HG03025 (cell line): ENCODE measurements around the gene FBXW4.

Experiments
- ATAC-seq: cut with Tn5 transposase; IDR thresholded peaks from one replicate; pipeline ENCODE4 v1.9.1; 2021; ENCODE audit warnings: mild to moderate bottlenecking, moderate library complexity; ENCODE audit not compliant: unreplicated experiment, low FRiP score

FBXW4 gene

DNA sequence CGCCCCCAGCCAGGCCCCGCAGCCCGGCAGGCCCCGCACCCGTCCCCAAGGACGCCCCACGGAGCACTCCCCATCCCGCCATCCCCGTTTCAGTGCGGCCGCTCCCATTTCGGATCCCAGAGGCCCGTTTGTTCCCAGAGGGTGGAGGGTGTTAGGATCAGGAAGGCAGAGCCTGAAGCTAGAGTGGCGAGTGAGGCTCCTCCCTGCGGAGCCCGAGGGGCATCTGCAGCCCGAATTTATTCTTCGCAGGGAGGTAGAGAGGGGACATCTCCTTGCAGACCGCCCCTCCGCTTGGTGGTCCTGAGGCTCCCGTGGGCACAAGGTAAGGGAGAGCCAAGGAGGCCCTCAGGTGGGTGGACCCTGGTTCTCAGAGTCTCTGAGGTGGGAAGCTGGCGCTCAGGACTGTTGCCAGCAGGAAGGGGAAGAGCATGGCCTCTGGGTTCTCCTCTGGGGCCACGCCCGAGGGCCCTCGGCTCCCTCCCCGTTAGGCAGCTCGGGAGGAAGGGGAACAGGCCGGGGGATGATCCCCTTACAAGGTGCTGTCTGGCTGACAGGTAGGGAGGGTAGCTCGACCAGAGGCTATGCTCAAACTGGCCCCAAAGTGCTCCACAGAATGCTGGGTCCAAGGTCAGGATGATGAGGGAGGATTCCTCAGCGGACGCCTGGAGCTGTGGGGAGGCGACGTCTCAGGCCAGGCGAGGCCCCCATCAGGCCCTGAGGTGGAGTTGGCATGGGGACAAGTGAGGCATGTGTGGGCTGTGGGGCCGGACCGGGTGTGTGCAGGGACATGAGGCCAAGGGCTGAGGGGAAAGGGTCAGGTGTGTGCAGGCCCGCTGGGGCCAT, 124.3 kb downstream of the FBXW4 start:
- no peak for ATAC-seq

DNA sequence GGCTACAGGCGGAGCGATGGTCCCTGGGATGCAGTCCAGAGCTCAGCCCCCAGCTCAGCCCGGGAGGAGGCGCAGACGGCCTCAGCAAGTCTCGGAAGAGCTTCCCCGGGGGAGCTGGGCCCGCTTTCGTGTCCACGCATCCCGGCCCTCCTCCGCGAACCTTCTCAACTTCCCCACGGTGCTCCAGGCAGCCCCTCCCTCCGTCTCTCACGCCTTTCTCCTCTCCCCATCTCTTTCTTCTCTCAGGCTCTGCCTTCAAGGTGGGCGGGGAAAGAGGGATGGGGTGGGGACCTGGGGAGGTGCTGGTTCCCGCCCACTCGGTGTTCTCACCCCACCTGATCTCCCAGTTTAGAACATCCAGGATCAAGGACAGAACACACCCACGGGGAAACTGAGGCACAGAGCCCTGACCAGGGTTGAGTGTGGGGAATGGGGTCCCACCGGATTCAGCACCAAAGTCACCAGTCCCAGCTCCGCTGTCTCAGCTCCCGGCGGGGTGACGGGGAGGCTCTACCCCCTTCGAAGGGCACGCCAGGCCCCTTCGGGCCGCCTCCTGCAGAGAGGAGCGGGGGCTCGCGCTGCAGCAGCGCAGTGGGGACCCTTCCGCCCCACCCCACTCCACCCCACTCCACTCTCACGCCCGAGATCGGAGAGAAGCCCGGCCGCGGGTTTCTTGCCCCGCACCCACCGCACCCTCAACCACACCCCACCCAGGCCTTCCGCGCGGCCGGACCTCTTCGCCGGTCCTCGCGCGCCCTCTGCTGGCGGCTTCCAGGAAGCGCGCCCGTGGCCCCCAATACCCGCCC, 125.1 kb downstream of the FBXW4 start:
- ATAC-seq = peak; percentile 72

DNA sequence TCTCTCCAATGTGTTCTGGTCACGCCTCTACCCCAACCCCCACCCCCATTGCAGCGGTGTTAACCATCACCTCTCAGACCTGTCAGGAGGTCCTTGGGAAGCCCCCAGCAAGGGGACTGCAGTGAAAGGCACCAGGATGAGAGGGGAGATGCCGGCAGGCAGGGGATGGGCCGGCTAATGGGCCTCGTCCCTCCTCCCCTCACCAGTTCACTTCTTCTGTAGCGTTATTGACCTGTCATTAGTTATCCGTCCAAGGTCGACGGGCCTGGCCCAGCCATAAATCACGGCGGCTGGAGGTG, 125.7 kb downstream of the FBXW4 start:
- no peak for ATAC-seq

DNA sequence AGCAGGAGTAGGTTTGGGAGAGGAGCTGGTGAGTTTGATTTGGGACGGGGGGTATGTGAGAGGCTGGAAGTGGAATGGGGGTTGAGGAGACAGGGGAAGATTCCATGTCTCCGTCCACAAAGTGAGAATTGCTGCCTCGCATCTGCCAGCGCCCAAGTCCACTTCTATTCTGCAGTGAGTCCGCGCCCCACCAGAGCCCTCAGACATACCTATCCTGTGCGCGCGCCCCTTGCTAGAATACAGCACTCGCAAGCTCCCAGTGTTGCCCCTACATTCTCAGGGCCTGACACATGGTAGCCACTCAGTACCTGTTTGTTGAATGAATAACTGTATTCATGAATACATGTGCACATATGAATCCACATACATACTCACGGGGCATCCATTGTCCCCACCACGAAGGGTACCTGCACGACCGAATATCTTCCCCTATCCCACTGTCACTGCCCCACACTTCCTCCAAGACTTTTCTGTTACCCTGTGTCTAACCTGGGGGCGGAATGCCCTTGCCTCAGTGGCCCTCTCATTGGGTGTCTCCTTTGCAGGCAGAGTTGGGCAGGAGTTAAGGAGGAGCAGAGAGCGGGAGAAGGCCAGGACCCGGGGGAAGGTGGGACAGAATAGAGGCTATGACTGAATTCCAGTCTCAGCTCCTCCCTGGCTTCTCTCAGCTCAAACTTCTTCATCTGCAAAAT, 126.8 kb downstream of the FBXW4 start:
- no peak for ATAC-seq

DNA sequence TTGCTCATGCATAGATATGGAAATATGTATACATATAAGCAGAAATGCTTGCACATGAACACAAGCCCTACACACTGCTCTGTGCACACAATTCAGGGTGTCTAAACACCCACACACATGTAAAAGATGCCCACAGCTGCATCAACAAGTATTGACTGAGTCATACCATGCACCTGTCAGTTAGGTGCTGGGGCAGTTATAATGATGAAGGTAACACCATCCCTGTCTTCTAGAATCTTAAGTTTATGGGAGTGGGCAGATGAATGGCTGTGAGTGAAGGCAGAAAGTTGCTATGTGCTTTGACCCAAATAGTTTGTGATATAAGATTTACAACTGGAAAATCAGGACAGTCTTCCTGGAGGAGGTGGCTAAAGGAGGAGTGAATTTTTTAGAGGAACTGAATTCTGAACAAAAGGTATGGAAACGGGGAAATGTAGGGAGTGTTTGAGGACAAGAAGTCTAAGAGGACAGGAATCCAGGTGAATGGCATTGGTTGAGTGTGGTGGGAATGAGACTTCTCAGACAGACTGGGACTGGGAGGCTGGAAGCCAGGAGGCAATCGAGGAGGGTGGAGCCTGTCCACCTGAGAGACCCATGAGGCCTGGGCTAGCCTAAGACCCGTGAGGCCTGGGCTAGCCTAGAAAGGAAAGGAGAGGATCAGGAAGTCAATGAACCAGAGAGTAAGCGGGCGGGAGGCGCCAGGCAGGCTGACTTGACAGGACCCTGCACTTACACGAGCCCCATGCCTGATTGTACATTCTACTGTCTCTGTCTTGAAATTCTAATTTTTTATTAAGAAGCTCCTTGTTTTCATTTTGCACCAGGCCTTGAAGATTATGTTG, 127.6 kb downstream of the FBXW4 start:
- ATAC-seq = no peak

DNA sequence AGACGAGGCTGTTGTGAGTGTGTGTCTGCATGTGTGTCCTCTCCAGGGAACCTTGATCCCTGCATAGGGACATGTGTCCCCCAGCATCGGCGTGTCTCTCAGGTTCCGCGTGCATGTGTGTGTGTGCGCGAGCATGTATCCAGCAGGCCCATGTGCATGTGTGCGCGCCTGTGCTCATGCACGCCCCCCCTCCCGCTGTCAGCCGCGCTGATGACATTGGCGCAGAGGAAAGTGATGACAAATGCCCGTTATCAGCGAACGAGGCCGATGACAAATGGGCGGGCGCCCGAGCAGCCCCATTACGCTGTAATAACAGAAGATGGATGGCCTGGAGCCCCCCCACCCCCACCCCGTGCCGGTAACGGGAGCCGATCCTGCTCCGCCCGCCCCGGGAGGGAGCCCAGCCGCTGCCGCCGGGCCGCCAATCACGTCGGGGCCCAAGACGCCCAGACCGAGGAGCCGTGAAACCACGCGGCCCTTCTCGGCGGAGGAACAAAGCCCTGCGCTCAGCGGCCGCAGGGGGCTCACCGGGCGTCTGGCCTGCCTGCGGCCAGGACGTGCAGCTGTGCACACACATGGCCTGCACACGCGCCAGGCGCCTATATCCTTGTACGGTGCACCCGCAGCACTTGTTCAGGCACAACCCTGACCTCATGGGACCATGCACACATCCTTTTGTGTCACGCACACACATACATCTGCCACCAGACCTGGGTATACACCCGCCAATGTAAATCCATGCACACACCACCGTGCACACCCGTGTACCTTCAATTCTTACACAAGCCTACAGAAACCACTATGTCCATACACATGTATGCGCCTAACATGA, 128.4 kb downstream of the FBXW4 start:
- no peak for ATAC-seq

DNA sequence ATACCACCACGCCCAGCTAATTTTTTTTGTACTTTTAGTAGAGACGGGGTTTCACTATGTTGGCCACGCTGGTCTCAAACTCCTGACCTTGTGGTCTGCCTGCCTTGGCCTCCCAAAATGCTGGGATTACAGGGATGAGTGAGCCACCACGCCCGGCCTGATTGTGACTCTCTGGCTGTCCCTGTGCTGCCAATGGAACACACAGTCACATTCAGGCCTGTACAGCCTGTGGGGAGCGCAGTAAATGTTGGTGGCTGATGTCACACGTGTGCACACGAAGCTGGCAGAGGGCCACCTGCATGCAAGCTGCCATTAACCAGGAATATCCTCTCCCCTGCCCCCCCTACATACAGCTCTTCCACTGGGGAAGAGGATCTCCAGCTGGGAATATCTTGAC, 129.0 kb downstream of the FBXW4 start:
- ATAC-seq = no peak

DNA sequence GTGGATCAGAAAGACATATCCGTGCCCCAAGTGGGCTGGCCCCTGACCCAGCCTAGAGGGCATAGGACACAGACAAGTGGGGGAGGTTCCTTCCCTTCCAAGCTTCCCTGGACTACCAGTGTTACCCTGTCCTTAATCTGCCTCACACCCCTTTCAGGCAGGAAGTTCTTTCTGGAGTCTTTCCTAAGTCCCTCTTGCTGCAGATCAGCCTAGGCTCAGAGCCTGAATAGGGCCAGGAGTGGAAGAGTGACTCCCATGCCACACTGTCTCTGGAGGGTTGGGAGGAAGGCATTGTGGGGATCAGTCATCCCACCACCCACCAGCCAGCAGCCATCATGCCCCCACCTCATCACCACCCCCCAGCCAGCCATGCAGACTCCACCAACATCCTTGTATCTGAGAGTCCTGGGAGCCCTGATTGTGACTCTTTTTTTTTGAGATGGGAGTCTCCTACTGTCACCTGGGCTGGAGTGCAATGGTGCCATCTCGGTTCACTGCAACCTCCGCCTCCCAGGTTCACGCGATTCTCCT, 129.5 kb downstream of the FBXW4 start:
- no peak for ATAC-seq

DNA sequence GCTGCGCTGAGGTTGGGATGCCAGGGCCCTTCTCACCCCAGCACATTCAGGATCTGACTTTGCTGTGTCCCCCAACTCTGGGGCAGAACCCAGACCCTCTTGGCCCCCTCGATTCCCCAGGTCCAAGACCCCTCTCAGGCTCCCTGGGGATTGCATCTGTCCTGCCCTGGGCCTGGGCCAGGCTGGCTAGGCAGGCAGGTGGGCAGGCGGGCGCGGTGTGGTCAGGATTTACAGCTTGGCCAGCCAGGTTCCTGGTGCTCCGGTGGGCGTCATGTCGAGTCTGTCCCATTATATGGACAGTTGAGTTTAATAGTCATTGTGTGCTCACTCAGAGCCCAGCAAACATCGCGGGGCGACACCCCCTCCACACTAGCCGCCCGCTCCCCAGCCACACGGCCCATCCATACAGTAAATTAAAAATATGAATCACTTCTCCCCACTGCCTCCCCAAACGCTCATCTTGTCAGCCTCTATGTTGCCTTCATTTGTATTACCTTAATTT, 130.4 kb downstream of the FBXW4 start:
- no peak for ATAC-seq

DNA sequence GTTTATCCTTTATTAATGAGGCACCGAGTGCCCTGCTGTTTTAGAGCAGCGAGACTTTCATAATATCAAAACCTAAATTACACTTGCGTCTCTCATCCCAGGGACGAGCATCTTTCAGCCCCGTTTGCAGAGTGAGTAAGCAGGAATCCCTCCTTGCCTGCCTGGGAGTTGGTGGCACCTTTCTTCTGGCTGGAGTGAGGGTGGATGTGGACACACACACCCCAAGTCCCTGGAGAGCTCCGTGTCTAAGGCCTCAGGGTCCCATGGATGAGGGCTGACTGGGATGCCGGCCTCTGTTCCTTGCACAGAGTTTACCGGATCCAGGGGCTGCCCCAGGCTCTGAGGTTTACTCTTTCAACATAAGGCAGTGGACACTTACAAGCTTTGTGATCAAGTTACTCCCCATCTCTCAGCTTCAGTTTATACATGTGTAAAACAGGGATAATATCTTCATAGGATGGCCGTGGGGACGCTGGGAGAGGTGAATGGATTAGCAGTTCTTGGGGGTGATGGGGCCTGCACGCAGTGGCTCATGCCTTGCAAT, 131.4 kb downstream of the FBXW4 start:
- no peak for ATAC-seq

DNA sequence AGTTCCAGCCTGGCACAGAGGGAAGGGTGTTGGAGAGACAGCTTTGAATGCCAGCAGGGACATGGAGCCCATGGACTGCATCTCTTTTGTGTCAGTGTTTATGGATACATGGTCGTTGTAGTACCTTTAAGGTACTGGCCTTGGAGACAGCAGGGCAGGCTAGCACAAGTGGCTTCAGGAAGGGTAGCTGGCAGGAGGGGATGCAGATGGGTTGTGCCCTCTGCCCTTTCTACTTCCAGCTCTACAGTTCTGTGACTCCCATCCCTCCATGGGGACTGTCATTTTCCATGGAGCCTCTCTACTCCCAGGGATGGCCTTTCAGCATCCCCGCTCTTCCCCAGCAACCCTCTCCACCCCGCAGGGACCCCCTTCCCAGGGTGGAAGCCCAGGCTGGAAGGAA, 132.0 kb downstream of the FBXW4 start:
- no peak for ATAC-seq

DNA sequence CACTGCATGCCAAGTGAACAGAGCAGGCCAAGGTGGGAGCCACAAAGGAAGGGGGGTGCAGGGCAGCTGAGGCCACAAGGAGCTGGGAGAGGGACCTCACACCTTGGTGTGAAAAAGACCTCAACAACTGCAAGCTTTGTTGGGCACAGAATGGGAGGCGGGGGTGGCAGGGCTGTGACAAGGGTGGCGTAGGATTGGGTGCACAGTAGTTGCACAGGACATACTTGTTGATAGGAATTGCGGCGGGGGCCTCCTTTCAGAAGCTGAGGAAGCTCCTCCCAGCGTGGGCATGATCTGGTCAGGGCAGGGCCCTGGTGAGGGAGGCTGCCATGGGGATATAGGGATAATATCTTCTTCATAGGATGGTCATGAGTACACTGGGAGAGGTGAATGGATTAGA, 132.7 kb downstream of the FBXW4 start:
- no peak for ATAC-seq

DNA sequence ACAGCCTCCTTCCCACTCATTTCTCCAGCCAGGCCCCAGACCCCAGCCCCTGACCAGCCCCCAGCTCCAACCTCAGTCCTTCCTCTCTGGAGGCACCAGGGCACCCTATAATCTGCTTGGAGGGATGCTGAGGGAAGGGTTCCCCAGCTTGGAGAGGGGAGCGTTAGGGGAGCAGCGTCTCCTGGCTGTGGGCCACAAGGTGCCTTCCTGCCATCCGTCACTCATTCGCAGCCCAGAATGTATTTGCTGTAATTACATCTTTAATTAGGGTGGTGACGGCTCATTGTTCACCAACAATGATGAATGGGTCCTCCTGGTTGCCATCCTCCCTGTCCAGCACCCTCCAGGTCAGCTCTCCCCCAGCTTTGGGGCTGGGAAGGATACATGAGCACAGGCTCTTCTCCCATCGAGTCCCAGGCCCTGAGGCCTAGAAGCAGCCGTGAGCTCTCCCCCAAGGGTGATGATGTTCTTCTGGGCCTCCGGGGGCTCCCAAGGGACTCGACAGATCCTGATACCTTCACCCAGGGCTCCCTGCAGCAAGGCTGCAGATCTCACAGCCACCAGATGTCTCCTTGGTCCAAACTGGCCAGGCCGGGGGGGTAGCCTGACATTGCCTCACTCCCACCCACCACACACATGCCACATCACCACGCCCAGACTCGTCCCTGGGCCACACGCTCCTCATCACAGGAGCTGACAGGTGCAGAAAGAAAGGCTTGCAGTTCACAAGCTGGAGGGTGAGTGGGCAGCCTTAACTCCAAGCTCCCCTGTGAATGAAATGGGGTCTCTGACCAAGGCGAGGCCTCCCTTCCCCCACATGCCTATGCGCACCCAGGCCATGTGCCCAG, 133.7 kb downstream of the FBXW4 start:
- ATAC-seq = no peak
